ENCODE data around the gene FNDC3B.

Gene FNDC3B

GRCh38 chr3:172056416-172056815 is 17.0 kb downstream of the FNDC3B start:
- DNase-seq: no peak

- no peak for DNase-seq
These were observed 17.7 kb downstream of the FNDC3B start for GRCh38 chr3:172057059-172057458.

GRCh38 chr3:172057624-172058327 is 18.4 kb downstream of the FNDC3B start:
- no peak for DNase-seq

GRCh38 chr3:172059532-172059931 is 20.2 kb downstream of the FNDC3B start:
- no peak for DNase-seq

- DNase-seq: no peak
These were observed 20.9 kb downstream of the FNDC3B start for GRCh38 chr3:172060234-172060633.

GRCh38 chr3:172061724-172062184 is 22.4 kb downstream of the FNDC3B start:
- DNase-seq: no peak

- no peak for DNase-seq
These were observed 23.4 kb downstream of the FNDC3B start for GRCh38 chr3:172062761-172063160.

GRCh38 chr3:172063456-172064432 is 24.4 kb downstream of the FNDC3B start:
- DNase-seq: no peak

GRCh38 chr3:172065527-172065926 is 26.1 kb downstream of the FNDC3B start:
- DNase-seq: no peak

GRCh38 chr3:172065967-172066762 is 26.8 kb downstream of the FNDC3B start:
- DNase-seq: no peak

GRCh38 chr3:172066880-172067796 is 27.8 kb downstream of the FNDC3B start:
- no peak for DNase-seq

GRCh38 chr3:172067837-172068440 is 28.6 kb downstream of the FNDC3B start:
- no peak for DNase-seq

- DNase-seq: no peak
These were observed 29.6 kb downstream of the FNDC3B start for GRCh38 chr3:172068977-172069376.

- no peak for DNase-seq
These were observed 30.1 kb downstream of the FNDC3B start for GRCh38 chr3:172069478-172069877.

- DNase-seq: no peak
These were observed 30.9 kb downstream of the FNDC3B start for GRCh38 chr3:172070269-172070668.

- DNase-seq: no peak
These were observed 31.4 kb downstream of the FNDC3B start for GRCh38 chr3:172070802-172071201.

- no peak for DNase-seq
These were observed 32.5 kb downstream of the FNDC3B start for GRCh38 chr3:172071780-172072330.

- no peak for DNase-seq
These were observed 33.2 kb downstream of the FNDC3B start for GRCh38 chr3:172072543-172072942.

GRCh38 chr3:172073262-172073915 is 34.0 kb downstream of the FNDC3B start:
- no peak for DNase-seq

GRCh38 chr3:172074032-172074431 is 34.7 kb downstream of the FNDC3B start:
- DNase-seq: no peak

- no peak for DNase-seq
These were observed 35.2 kb downstream of the FNDC3B start for GRCh38 chr3:172074586-172074985.

Data from NCI-H748 treated with DMSO at 0.1 percent for 48 hours (cell line).